Measurements from ENCODE around the gene JPT2. TPM values are rescaled to one million over a fixed set of nuclear protein-coding genes. Genes with fewer than 3 reads are reported as not detected.
A peak's percentile ranks its signal among the peaks of the same experiment; 100 is the strongest.

The JPT2 gene
- total RNA-seq, 1 experiment from 2014 or later: 244 TPM

- Histone ChIP-seq H3F3A (ENCODE audit: insufficient read depth, low read depth) (peaks cover 36% of the 10 kb centered on the region), H3K4me3 (peak overlapping the region; percentile 100), H3K4me2 (peak overlapping the region; percentile 90), H3K4me1 (replicated peaks; ENCODE audit: insufficient read depth) (peaks cover 18% of the 10 kb centered on the region), H3K9me2 (ENCODE audit: insufficient read depth) (no peaks in the 10 kb centered on the region), H2AFZ (peak overlapping the region; percentile 100), H3K9me3 (ENCODE audit: insufficient read depth, low read depth) (no peaks in the 10 kb centered on the region), H3K27ac (no peak overlapping the region), H3K27me3 (ENCODE audit: insufficient read depth, low read depth) (no peaks in the 10 kb centered on the region), H3K36me3 (ENCODE audit: low read depth) (no peaks in the 10 kb centered on the region; the same call in 1 of the 2 replicates), H4K20me1 (ENCODE audit: insufficient read depth) (peaks cover 6% of the 10 kb centered on the region), H3K79me2 (ENCODE audit: low read depth) (peaks cover 51% of the 10 kb centered on the region)
- CTCF ChIA-PET: interaction anchor here (0.9 to 1.7 kb wide), 5 partner anchors 17 to 76 kb away, joined by 3 to 10 read pairs (median 7); partner anchors contain the start of genes NUBP2 and SPSB3
- POLR2A ChIA-PET (ENCODE audit: unreplicated experiment): interaction anchor here (0.5 to 1.1 kb wide), 11 partner anchors 15 to 227 kb away, joined by 3 to 17 read pairs (median 7); partner anchors contain the start of genes CRAMP1, IFT140, JPT2 and NUBP2
- intact Hi-C loops (cut with micrococcal nuclease; ENCODE audit: unreplicated experiment): loop anchor here (1.0 to 2.0 kb wide), 2 partner anchors 40 to 66 kb away; partner anchors contain the start of genes EME2 and MRPS34
- no TSS peak for BruUV-seq (replicated peaks)
- TF ChIP-seq CTCF (conservative IDR thresholded peaks at IDR 0.05) (no peak), EZH2 (IDR thresholded peaks at IDR 0.05; ENCODE audit: low read depth) (no peak)
- DNase-seq: no peak
These were observed 28.5 kb downstream of the JPT2 start for GRCh38 chr16:1706386-1707192.

GRCh38 chr16:1707193-1707790 lies 29.2 kb downstream of the JPT2 start:
- Histone ChIP-seq H3K27ac (no peak overlapping the region), H3K36me3 (ENCODE audit: low read depth) (no peaks in the 10 kb centered on the region), H4K20me1 (ENCODE audit: insufficient read depth) (peaks cover 6% of the 10 kb centered on the region), H3K4me3 (peak overlapping the region; percentile 100), H3K4me2 (peak overlapping the region; percentile 90), H3K4me1 (replicated peaks; ENCODE audit: insufficient read depth) (peaks cover 18% of the 10 kb centered on the region), H3K79me2 (ENCODE audit: low read depth) (peaks cover 51% of the 10 kb centered on the region), H3K9me3 (ENCODE audit: insufficient read depth, low read depth) (no peaks in the 10 kb centered on the region), H2AFZ (no peak overlapping the region; the same call in 1 of the 2 replicates), H3K27me3 (ENCODE audit: insufficient read depth, low read depth) (no peaks in the 10 kb centered on the region), H3F3A (ENCODE audit: insufficient read depth, low read depth) (peaks cover 31% of the 10 kb centered on the region), H3K9me2 (ENCODE audit: insufficient read depth) (no peaks in the 10 kb centered on the region)
- DNase-seq: no peak
- TF ChIP-seq CTCF (conservative IDR thresholded peaks at IDR 0.05) (no peak), EZH2 (IDR thresholded peaks at IDR 0.05; ENCODE audit: low read depth) (no peak)
- TSS peak; percentile 18 for BruUV-seq (replicated peaks)
- intact Hi-C loops (cut with micrococcal nuclease; ENCODE audit: unreplicated experiment): loop anchor here (1.0 to 2.0 kb wide), 2 partner anchors 39 to 66 kb away; partner anchors contain the start of genes EME2 and MRPS34
- ChIA-PET POLR2A (ENCODE audit: unreplicated experiment) (interaction anchor here (0.5 to 0.7 kb wide), 5 partner anchors 16 to 227 kb away, joined by 3 to 15 read pairs (median 5); no protein-coding TSS in a partner anchor), CTCF (interaction anchor here (1.3 kb wide), 1 partner anchor 16 kb away, joined by 5 read pairs; no protein-coding TSS in a partner anchor)

GRCh38 chr16:1708083-1708767 lies 30.1 kb downstream of the JPT2 start:
- ChIA-PET POLR2A (ENCODE audit: unreplicated experiment) (no interaction called here), CTCF (interaction anchor here (0.9 to 1.3 kb wide), 2 partner anchors 15 kb away, joined by 3 to 5 read pairs; no protein-coding TSS in a partner anchor)
- H3K27ac ChIP-seq: no peak overlapping the region

More at GRCh38 chr16:1708083-1708767, 30.1 kb downstream of the JPT2 start:
- BruUV-seq (replicated peaks): no TSS peak
- no peaks in the 10 kb centered on the region for H3K36me3 ChIP-seq (ENCODE audit: low read depth)
- H3K79me2 ChIP-seq (ENCODE audit: low read depth): peaks cover 56% of the 10 kb centered on the region
- H3K9me3 ChIP-seq (ENCODE audit: insufficient read depth, low read depth): no peaks in the 10 kb centered on the region
- H3K27me3 ChIP-seq (ENCODE audit: insufficient read depth, low read depth): no peaks in the 10 kb centered on the region
- no peak for TF ChIP-seq EZH2 (IDR thresholded peaks at IDR 0.05; ENCODE audit: low read depth)
- peaks cover 6% of the 10 kb centered on the region for H4K20me1 ChIP-seq (ENCODE audit: insufficient read depth)
- peaks cover 21% of the 10 kb centered on the region; the same call in 1 of the 2 replicates for H3F3A ChIP-seq (ENCODE audit: insufficient read depth, low read depth)
- H2AFZ ChIP-seq: no peak overlapping the region
- H3K4me3 ChIP-seq: peak overlapping the region; percentile 100; the same call in 1 of the 2 replicates
- peak overlapping the region; percentile 90 for H3K4me2 ChIP-seq
- intact Hi-C loops (cut with micrococcal nuclease; ENCODE audit: unreplicated experiment): no loop called here
- peaks cover 18% of the 10 kb centered on the region for H3K4me1 ChIP-seq (replicated peaks; ENCODE audit: insufficient read depth)
- no peak for DNase-seq
- no peaks in the 10 kb centered on the region for H3K9me2 ChIP-seq (ENCODE audit: insufficient read depth)
